ENCODE results near the gene GAMT.

GAMT gene

DNA sequence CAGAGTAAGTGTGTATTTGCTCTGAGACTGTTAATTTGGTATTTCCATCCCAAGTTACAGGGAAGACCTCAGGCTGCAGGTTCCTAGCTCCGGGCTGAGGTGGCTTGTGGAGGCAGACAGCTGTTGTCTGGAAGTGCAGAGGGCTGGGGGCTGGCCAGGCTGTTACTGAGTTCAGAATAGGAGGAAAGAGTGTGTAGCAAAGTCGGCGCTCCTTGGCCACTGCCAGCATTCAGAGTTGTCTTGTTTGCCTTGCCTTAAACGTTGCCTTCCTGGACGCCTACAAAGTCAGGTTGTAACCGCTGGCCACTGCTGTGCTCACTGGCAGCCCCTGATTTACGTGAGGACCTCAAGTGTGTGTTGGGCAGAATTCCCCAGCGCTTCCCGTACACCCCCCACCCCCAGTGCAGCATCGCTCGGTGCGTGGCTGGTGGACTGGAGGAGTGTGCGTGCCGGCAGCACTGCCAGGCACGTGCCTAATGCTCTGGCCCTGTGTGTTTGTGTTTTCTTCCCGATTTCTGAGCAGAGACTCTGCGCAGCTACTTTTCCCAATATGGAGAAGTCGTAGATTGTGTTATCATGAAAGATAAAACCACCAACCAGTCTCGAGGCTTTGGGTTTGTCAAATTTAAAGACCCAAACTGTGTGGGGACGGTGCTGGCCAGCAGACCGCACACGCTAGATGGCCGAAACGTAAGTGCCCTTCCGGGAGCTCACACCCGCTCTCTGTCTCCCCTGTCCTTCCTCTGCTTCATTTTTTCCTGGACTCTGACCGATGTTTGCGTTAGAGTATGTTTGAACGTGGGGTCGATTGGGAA, 16.5 kb upstream of the GAMT start:
- Histone ChIP-seq H3K36me3 (peaks cover 62% of the 10 kb centered on the region), H3K27ac (no peak overlapping the region)

GRCh38 chr19:1417145-1417544, 15.8 kb upstream of the GAMT start:
- Histone ChIP-seq H3K36me3 (peaks cover 60% of the 10 kb centered on the region), H3K9me3 (no peaks in the 10 kb centered on the region), H3K27me3 (no peaks in the 10 kb centered on the region), H3K4me1 (ENCODE audit: control insufficient read depth in 1 of 2, insufficient read depth in 1 of 2, low read depth in 1 of 2, low read length in 1 of 2) (peaks cover 8 to 10% of the 10 kb centered on the region in 2 experiments), H3K27ac (no peak overlapping the region), H3K4me3 (ENCODE audit: low read depth in 1 of 2, low read length in 1 of 2) (no peak overlapping the region)
- TF ChIP-seq, protein P1, sequence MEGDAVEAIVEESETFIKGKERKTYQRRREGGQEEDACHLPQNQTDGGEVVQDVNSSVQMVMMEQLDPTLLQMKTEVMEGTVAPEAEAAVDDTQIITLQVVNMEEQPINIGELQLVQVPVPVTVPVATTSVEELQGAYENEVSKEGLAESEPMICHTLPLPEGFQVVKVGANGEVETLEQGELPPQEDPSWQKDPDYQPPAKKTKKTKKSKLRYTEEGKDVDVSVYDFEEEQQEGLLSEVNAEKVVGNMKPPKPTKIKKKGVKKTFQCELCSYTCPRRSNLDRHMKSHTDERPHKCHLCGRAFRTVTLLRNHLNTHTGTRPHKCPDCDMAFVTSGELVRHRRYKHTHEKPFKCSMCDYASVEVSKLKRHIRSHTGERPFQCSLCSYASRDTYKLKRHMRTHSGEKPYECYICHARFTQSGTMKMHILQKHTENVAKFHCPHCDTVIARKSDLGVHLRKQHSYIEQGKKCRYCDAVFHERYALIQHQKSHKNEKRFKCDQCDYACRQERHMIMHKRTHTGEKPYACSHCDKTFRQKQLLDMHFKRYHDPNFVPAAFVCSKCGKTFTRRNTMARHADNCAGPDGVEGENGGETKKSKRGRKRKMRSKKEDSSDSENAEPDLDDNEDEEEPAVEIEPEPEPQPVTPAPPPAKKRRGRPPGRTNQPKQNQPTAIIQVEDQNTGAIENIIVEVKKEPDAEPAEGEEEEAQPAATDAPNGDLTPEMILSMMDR (IDR thresholded peaks at IDR 0.05), result no peak

More for the DNA sequence above, 16.5 kb upstream of the GAMT start:
- H3K9me3 ChIP-seq, result no peaks in the 10 kb centered on the region
- TF ChIP-seq, protein P1 (IDR thresholded peaks at IDR 0.05), result no peak
- H3K4me1 ChIP-seq (ENCODE audit: control insufficient read depth in 1 of 2, insufficient read depth in 1 of 2, low read depth in 1 of 2, low read length in 1 of 2), result peaks cover 8 to 11% of the 10 kb centered on the region in 2 experiments
- no peak overlapping the region for H3K4me3 ChIP-seq (ENCODE audit: low read depth in 1 of 2, low read length in 1 of 2)
- H3K27me3 ChIP-seq, result no peaks in the 10 kb centered on the region

DNA sequence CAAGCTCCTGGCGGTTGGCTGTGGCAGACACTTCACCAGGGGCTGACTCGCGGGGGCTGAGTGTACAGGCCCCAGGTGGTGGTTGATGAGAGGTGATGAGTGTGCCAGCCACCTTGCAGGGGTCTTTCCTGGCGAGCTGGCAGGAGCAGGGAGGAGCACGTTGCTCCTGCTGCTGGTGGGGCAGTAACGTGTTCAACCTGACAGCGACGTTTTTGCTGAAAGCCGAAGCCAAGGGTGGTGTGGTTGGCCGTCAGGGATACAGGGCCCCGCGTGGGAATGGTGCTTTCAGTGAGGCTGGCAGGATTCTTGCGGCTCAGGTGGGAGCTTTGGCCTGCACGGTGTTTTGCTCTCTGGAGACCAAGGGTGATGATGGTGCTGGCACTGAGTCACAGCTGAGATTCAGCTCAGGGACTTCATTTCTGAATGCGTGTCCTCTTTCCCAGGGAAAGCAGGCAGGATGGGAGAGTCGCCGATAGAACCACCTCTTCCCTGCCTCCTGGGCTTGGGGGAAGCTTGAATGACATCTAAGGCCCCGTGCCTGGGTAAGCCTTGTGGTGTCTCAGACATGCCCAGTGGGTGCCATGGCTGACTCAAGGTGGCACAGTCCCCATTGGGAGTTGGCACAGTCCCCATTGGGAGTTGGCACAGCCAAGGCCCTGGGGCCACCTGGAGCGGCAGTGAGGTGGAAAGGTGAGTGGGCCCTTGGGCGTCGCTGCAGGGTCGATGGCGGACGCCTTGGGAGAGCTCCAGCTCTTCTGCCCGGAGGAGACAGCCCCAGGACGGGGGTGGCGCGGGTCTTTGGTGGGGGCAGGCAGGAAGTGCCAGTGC, 14.9 kb upstream of the GAMT start:
- Histone ChIP-seq H3K36me3 (peaks cover 51% of the 10 kb centered on the region), H3K27me3 (no peaks in the 10 kb centered on the region), H3K27ac (peak overlapping the region; percentile 53), H3K9me3 (no peaks in the 10 kb centered on the region), H3K4me1 (ENCODE audit: control insufficient read depth in 1 of 2, insufficient read depth in 1 of 2, low read depth in 1 of 2, low read length in 1 of 2) (peaks cover 8 to 10% of the 10 kb centered on the region in 2 experiments), H3K4me3 (ENCODE audit: low read depth in 1 of 2, low read length in 1 of 2) (no peak overlapping the region)
- TF ChIP-seq, protein P1 (IDR thresholded peaks at IDR 0.05), result no peak

DNA sequence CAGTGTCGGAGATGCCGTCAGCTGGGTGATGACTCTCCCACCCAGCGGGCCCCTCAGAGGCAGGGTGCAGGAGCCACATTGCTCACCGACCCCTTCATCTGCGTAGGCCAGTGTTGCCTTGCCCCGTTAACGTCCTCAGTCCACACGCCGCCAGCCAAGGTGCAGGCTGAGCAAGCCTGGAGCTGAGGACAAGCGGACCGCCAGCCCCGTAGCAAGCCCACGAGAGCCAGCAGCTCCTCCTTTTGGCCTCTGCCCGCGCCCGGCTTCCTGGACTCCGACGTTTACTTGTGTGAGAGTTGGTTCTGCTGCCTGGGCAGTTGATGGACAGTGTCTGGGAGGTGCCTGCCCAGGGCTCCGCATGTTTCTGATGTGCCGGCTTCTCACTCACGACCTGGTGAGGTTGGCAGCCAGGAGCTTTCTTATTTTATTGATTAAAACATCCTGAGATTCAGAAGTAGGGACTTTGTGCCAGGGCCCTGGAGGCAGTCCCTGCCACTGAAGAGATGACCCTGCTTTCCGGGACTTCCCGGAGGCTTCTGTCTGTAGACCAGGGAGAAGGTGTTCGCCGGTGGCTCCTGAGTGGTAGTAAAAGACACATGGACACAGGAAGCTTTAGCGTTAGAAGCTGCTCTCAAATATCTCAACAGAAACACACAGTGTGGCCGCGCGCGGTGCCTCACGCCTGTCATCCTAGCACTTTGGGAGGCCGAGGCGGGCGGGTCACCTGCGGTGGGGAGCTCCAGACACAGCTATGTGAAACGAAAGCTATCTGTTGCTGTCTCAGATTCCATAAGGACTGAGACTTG, 11.9 kb upstream of the GAMT start:
- TF ChIP-seq, protein P1 (IDR thresholded peaks at IDR 0.05), result no peak
- Histone ChIP-seq H3K9me3 (no peaks in the 10 kb centered on the region), H3K36me3 (peaks cover 24% of the 10 kb centered on the region), H3K27me3 (no peaks in the 10 kb centered on the region), H3K4me1 (ENCODE audit: control insufficient read depth in 1 of 2, insufficient read depth in 1 of 2, low read depth in 1 of 2, low read length in 1 of 2) (peaks cover 25 to 32% of the 10 kb centered on the region in 2 experiments), H3K27ac (peak overlapping the region; percentile 25), H3K4me3 (ENCODE audit: low read depth in 1 of 2, low read length in 1 of 2) (no peak overlapping the region)

GRCh38 chr19:1412323-1412923, 11.1 kb upstream of the GAMT start:
- Histone ChIP-seq H3K36me3 (peaks cover 16% of the 10 kb centered on the region), H3K4me3 (ENCODE audit: low read depth in 1 of 2, low read length in 1 of 2) (no peak overlapping the region), H3K27ac (no peak overlapping the region), H3K27me3 (no peaks in the 10 kb centered on the region), H3K9me3 (no peaks in the 10 kb centered on the region), H3K4me1 (ENCODE audit: control insufficient read depth in 1 of 2, insufficient read depth in 1 of 2, low read depth in 1 of 2, low read length in 1 of 2) (peaks cover 29 to 35% of the 10 kb centered on the region in 2 experiments)
- TF ChIP-seq, protein P1 (IDR thresholded peaks at IDR 0.05), result no peak

Measured in neutrophil (primary cell).